ENCODE measurements around the gene VEGFA. TPM values are rescaled to one million over a fixed set of nuclear protein-coding genes. Genes with fewer than 3 reads are reported as not detected.

Gene VEGFA
- total and polyA plus RNA-seq, 2 of the 8 experiments (the other 6 are each of a cell fraction or from before 2014, with no cell fraction given): 42.2 to 58.5 TPM

- Histone ChIP-seq H3K4me1 (replicated peaks in 1 of 4; ENCODE audit: control insufficient read depth in 3 of 4, insufficient read depth in 4 of 4, low read length in 3 of 4) (peaks cover 0 to 4% (median 0%) of the 10 kb centered on the region in 4 experiments; a peak in 2 of 7 replicates), H3K23me2 (ENCODE audit: low read depth, low read length) (no peaks in the 10 kb centered on the region), H3K14ac (ENCODE audit: insufficient read length) (no peak overlapping the region), H3K27ac (ENCODE audit: low read depth, low read length) (no peak overlapping the region), H3K4me2 (ENCODE audit: insufficient read depth in 1 of 2, low read depth in 2 of 2, low read length in 2 of 2) (no peak overlapping the region), H3K9ac (replicated peaks in 1 of 4; ENCODE audit: extremely low read depth in 1 of 4, low read depth in 3 of 4, low read length in 3 of 4) (no peak overlapping the region), H3K79me1 (ENCODE audit: low read depth, low read length) (no peaks in the 10 kb centered on the region), H4K91ac (replicated peaks; ENCODE audit: insufficient read length, low read length) (no peak overlapping the region), H4K8ac (ENCODE audit: extremely low read depth, insufficient read depth, low read length) (no peak overlapping the region), H3K56ac (replicated peaks; ENCODE audit: insufficient read length, low read depth, low read length) (no peak overlapping the region), H3K4me3 (ENCODE audit: extremely low read depth in 1 of 4, insufficient read depth in 2 of 4, low read depth in 3 of 4, low read length in 4 of 4) (no peak overlapping the region), H2BK5ac (ENCODE audit: low read depth, low read length) (no peak overlapping the region), H3K36me3 (ENCODE audit: control insufficient read depth in 2 of 4, insufficient read depth in 4 of 4, low read length in 3 of 4) (no peaks in the 10 kb centered on the region), H2AK5ac (ENCODE audit: low read depth, low read length) (no peak overlapping the region), H4K5ac (ENCODE audit: insufficient read length, low read depth, low read length) (no peak overlapping the region), H2BK120ac (replicated peaks; ENCODE audit: low read depth, low read length) (no peak overlapping the region), H3K79me2 (ENCODE audit: control insufficient read depth in 1 of 2, insufficient read depth in 2 of 2, low read length in 2 of 2) (no peaks in the 10 kb centered on the region), H2BK12ac (ENCODE audit: low read depth, low read length) (no peak overlapping the region), H2BK15ac (ENCODE audit: low read length) (no peak overlapping the region), H3K18ac (ENCODE audit: extremely low read depth, low read length) (no peak overlapping the region), H2AFZ (ENCODE audit: low read length) (no peak overlapping the region), H3K27me3 (replicated peaks in 1 of 4; ENCODE audit: control insufficient read depth in 3 of 4, extremely low read depth in 1 of 4, insufficient read depth in 3 of 4, low read length in 3 of 4) (no peaks in the 10 kb centered on the region; a peak in 2 of 7 replicates), H3K23ac (ENCODE audit: insufficient read length) (no peak overlapping the region), H3K4ac (replicated peaks; ENCODE audit: insufficient read length, low read depth, low read length) (no peak overlapping the region), H3K9me3 (ENCODE audit: insufficient read depth in 2 of 2, low read depth in 1 of 2, low read length in 1 of 2) (no peaks in the 10 kb centered on the region), H4K20me1 (replicated peaks in 1 of 2; ENCODE audit: control insufficient read depth in 1 of 2, insufficient read depth in 2 of 2, low read length in 2 of 2) (no peaks in the 10 kb centered on the region), H2BK20ac (ENCODE audit: low read length) (no peak overlapping the region)
- CTCF ChIA-PET (ENCODE audit: partially characterized antibody): interaction anchor here (1.0 to 2.9 kb wide), 5 partner anchors 10 to 252 kb away, joined by 3 to 18 read pairs (median 3); no protein-coding TSS in a partner anchor
- no peak for DNase-seq (ENCODE audit: low read depth in 1 of 2, low spot score in 2 of 2)
- POLR2A ChIA-PET (ENCODE audit: partially characterized antibody): interaction anchor here (1.2 kb wide), 1 partner anchor 54 kb away, joined by 3 read pairs; no protein-coding TSS in a partner anchor
- no peak for FAIRE-seq
- 90% methylated on average over 4 of the region's 4 CpGs; no CpG with 5 or more reads in 1 of the 2 experiments for WGBS, 2 experiments (ENCODE audit: extremely low coverage in 1 of 2, insufficient coverage in 1 of 2, insufficient read length in 1 of 2, insufficient replicate concordance in 2 of 2, low coverage in 1 of 2, low lambda C conversion rate in 2 of 2, missing lambda C conversion rate in 1 of 2)
- TF ChIP-seq MAFK (IDR thresholded peaks at IDR 0.05; ENCODE audit: low read depth, low read length): no peak
- no peak for TF ChIP-seq CBX5 (IDR thresholded peaks at IDR 0.05; ENCODE audit: low read depth, low read length)
- TF ChIP-seq E2F6 (IDR thresholded peaks at IDR 0.05): no peak
- no peak for TF ChIP-seq CBX8 (IDR thresholded peaks at IDR 0.05; ENCODE audit: borderline replicate concordance, low read depth, low read length)
- no peak for TF ChIP-seq MAX (IDR thresholded peaks at IDR 0.05)
- no peak for TF ChIP-seq SP1 (IDR thresholded peaks at IDR 0.05; ENCODE audit: low read depth, low read length)
- no peak for TF ChIP-seq CHD2 (IDR thresholded peaks at IDR 0.05; ENCODE audit: low read length)
- no peak for TF ChIP-seq BACH1 (IDR thresholded peaks at IDR 0.05; ENCODE audit: low read length)
- no peak for TF ChIP-seq EZH2 (IDR thresholded peaks at IDR 0.05; ENCODE audit: low read depth, low read length, severe bottlenecking)
- no peak for TF ChIP-seq CREB1 (IDR thresholded peaks at IDR 0.05)
- TF ChIP-seq GABPA (IDR thresholded peaks at IDR 0.05; ENCODE audit: borderline replicate concordance, insufficient read depth, low read length): no peak
- no peak for TF ChIP-seq SRF (IDR thresholded peaks at IDR 0.05; ENCODE audit: low read depth, low read length)
- TF ChIP-seq FOSL1 (IDR thresholded peaks at IDR 0.05; ENCODE audit: insufficient read depth, low read depth, low read length): no peak
Measured at GRCh38 chr6:43826730-43827129, 56.7 kb downstream of the VEGFA start.
